22Rv1 (cell line): ENCODE data around the gene PLXNC1.

Experiments used
- H3K27ac ChIP-seq: fragments of 450-650 bp; 2 replicates; pipeline ENCODE4 v1.5.1; 2017
- CTCF ChIP-seq: fragments of 450-650 bp; IDR thresholded peaks from 2 replicates; pipeline ENCODE4 v1.5.1; 2017; ENCODE audit warnings: mild to moderate bottlenecking
- ZFX ChIP-seq: fragments of 450-650 bp; IDR thresholded peaks from 2 replicates; pipeline ENCODE4 v1.6.1; 2017; ENCODE audit warnings: antibody characterized with exemption, borderline replicate concordance

PLXNC1 gene

GRCh38 chr12:94103986-94104385 lies 44.4 kb upstream of the PLXNC1 start:
- no peak overlapping the region for H3K27ac ChIP-seq

DNA sequence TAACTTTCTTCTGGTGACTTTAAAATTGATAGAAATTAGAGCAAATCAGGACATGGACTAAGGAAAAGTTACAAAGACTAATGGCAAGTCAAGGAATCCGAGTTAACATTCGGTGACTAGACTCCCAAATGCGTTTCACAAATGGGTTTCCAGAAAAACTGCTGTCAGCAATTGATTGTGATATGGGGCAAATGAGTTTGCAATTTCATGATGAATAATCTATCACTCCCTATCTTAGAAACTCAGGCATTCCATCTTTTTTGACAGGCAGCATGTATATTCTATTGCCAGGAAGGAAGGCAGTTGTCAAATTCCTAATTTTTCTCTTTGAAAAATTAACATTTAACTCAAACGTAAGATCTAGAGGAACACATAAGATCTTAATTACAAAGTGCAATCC lies 40.5 kb upstream of the PLXNC1 start:
- TF ChIP-seq ZFX (no peak), CTCF (no peak)

More at GRCh38 chr12:94103986-94104385, 44.4 kb upstream of the PLXNC1 start:
- no peak for TF ChIP-seq ZFX
- TF ChIP-seq CTCF = no peak

DNA sequence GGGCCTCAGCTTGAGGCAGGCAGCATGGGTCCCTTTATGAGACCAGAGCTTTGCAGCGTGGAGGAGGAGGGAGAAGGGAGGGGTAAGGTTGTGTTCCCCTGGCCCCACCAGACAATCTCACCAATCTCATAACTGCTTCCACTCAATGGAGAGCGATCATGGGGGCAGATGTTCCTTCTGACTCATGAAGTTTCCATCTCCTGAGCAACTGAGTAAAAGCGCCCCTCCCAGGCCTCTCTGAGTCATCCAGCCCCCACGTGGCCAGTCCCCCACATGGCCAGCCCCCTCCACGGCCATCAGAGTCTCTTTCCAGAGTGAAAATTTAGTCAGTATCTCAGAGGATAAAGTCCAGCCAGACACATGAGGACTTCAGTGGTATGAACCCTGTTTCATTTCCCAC lies 39.2 kb upstream of the PLXNC1 start:
- TF ChIP-seq CTCF (no peak), ZFX (no peak)
- H3K27ac ChIP-seq = no peak overlapping the region

More for the DNA sequence above, 40.5 kb upstream of the PLXNC1 start:
- H3K27ac ChIP-seq = no peak overlapping the region

- H3K27ac ChIP-seq = no peak overlapping the region
- no peak for TF ChIP-seq ZFX
- TF ChIP-seq CTCF = no peak
Observed at GRCh38 chr12:94110258-94110657, 38.1 kb upstream of the PLXNC1 start.

- TF ChIP-seq CTCF (no peak), ZFX (no peak)
- no peak overlapping the region for H3K27ac ChIP-seq
Observed at GRCh38 chr12:94111302-94111701, 37.1 kb upstream of the PLXNC1 start.

GRCh38 chr12:94112121-94112520 lies 36.3 kb upstream of the PLXNC1 start:
- no peak overlapping the region for H3K27ac ChIP-seq
- TF ChIP-seq ZFX (no peak), CTCF (no peak)

GRCh38 chr12:94114166-94114565 lies 34.2 kb upstream of the PLXNC1 start:
- TF ChIP-seq CTCF (no peak), ZFX (no peak)
- no peak overlapping the region for H3K27ac ChIP-seq
